ENCODE results near the gene CAMK4. TPM values are rescaled to one million over a fixed set of nuclear protein-coding genes. Genes with fewer than 3 reads are reported as not detected.
A peak's percentile ranks its signal among the peaks of the same experiment; 100 is the strongest.

The CAMK4 gene
- total and polyA plus RNA-seq, 8 donors: 0.45 to 25.1 (median 3.8) TPM

GRCh38 chr5:111313017-111313724 is 89.0 kb downstream of the CAMK4 start:
- no peaks in the 10 kb centered on the region for H3K36me3 ChIP-seq
- TF ChIP-seq POLR2A (IDR thresholded peaks at IDR 0.05) (no peak), POLR2AphosphoS5 (IDR thresholded peaks at IDR 0.05) (no peak), CTCF (IDR thresholded peaks at IDR 0.05) (no peak), EP300 (IDR thresholded peaks at IDR 0.05) (no peak)
- DNase-seq: no peak
- intact Hi-C loops (cut with DNase I; ENCODE audit: low total_unique reads): no loop called here
- H3K27me3 ChIP-seq: no peaks in the 10 kb centered on the region
- H3K27ac ChIP-seq: no peak overlapping the region
- no peaks in the 10 kb centered on the region for H3K9me3 ChIP-seq
- no peaks in the 10 kb centered on the region for H3K4me1 ChIP-seq
- no peak overlapping the region for H3K4me3 ChIP-seq
- 57 to 76% (median 73%) methylated on average over 2 of the region's 2 CpGs for WGBS, 5 donors

- H3K9me3 ChIP-seq: peaks cover 0 to 4% (median 0%) of the 10 kb centered on the region in 4 donors
- intact Hi-C loops (cut with DNase I; ENCODE audit: low total_unique reads): no loop called here
- no peaks in the 10 kb centered on the region for H3K36me3 ChIP-seq
- 7 to 24% (median 17%) methylated on average over 1 of the region's 1 CpG for WGBS, 5 donors
- no peak for DNase-seq
- no peaks in the 10 kb centered on the region for H3K27me3 ChIP-seq
- H3K4me3 ChIP-seq: no peak overlapping the region
- TF ChIP-seq POLR2AphosphoS5 (IDR thresholded peaks at IDR 0.05) (no peak), EP300 (IDR thresholded peaks at IDR 0.05) (no peak), CTCF (IDR thresholded peaks at IDR 0.05) (no peak), POLR2A (IDR thresholded peaks at IDR 0.05) (no peak)
- no peaks in the 10 kb centered on the region for H3K4me1 ChIP-seq
- H3K27ac ChIP-seq: no peak overlapping the region
Observed at GRCh38 chr5:111320953-111321352, 96.8 kb downstream of the CAMK4 start.

DNA sequence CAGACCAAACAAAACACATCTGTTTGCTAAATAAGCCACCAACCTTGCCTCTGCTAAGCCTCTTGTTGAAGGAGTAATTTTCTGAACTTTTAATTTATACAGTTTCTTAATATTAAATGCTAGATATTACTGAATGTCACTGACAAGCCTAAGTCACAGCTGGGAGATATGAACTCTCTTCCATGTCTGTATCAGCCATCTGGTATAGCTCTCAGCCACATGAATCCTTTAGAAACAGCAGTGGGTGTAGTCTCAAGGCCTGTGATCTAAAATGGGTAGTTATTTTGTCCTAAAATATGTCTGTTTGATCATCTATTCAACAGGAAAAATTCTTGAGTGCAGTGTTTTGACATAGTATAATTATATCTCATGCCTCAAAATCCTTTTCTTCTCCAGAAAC is 97.2 kb downstream of the CAMK4 start:
- Histone ChIP-seq H3K9me3 (peaks cover 0 to 4% (median 0%) of the 10 kb centered on the region in 4 donors), H3K36me3 (no peaks in the 10 kb centered on the region), H3K27me3 (no peaks in the 10 kb centered on the region), H3K27ac (no peak overlapping the region), H3K4me1 (no peaks in the 10 kb centered on the region), H3K4me3 (no peak overlapping the region)
- DNase-seq: peak in 1 of 2 donors; percentile 25
- intact Hi-C loops (cut with DNase I; ENCODE audit: low total_unique reads): no loop called here
- TF ChIP-seq CTCF (IDR thresholded peaks at IDR 0.05): no peak

DNA sequence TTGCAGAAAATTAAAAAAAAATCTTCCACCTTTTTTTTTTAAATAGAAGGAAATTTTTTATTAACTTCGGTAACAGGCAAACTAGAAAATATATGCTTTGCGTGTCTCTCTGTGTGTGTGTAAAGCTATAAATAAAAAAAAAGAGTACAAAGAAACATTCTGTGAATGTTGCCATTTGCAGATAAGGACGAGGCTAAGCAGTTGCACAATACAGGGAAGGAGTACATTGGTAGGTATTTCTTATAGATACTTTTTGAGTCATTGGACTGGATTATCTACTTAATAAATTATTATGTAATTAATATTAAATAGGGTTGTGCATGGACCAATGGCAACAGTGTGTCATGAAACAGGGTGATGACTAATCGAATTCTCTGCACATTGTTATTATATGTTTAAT is 102.4 kb downstream of the CAMK4 start:
- Histone ChIP-seq H3K27ac (no peak overlapping the region), H3K36me3 (no peaks in the 10 kb centered on the region), H3K27me3 (no peaks in the 10 kb centered on the region), H3K9me3 (peaks cover 0 to 5% (median 2%) of the 10 kb centered on the region in 4 donors), H3K4me3 (no peak overlapping the region), H3K4me1 (no peaks in the 10 kb centered on the region)
- WGBS, 5 donors: 76 to 85% (median 84%) methylated on average over 4 of the region's 4 CpGs
- DNase-seq: no peak
- intact Hi-C loops (cut with DNase I; ENCODE audit: low total_unique reads): no loop called here
- TF ChIP-seq EP300 (IDR thresholded peaks at IDR 0.05): no peak
- no peak for TF ChIP-seq POLR2AphosphoS5 (IDR thresholded peaks at IDR 0.05)
- TF ChIP-seq POLR2A (IDR thresholded peaks at IDR 0.05): no peak
- no peak for TF ChIP-seq CTCF (IDR thresholded peaks at IDR 0.05)
